Measurements from ENCODE around the gene TGFA.

The TGFA gene

GRCh38 chr2:70508711-70509462 lies 44.7 kb downstream of the TGFA start:
- H3K4me3 Mint-ChIP-seq = no peak overlapping the region
- no peaks in the 10 kb centered on the region for H3K27me3 Mint-ChIP-seq (ENCODE audit: low read depth)
- no peaks in the 10 kb centered on the region for H3K4me1 Mint-ChIP-seq (ENCODE audit: low read depth)
- DNase-seq (ENCODE audit: low spot score) = no peak
- H3K9me3 Mint-ChIP-seq = no peaks in the 10 kb centered on the region
- no peak overlapping the region for H3K27ac Mint-ChIP-seq
- H3K36me3 Mint-ChIP-seq (ENCODE audit: low read depth) = no peaks in the 10 kb centered on the region

- Mint-ChIP-seq H3K27me3 (ENCODE audit: low read depth) (peaks cover 4% of the 10 kb centered on the region), H3K9me3 (no peaks in the 10 kb centered on the region), H3K36me3 (ENCODE audit: low read depth) (no peaks in the 10 kb centered on the region), H3K27ac (no peak overlapping the region), H3K4me1 (ENCODE audit: low read depth) (no peaks in the 10 kb centered on the region), H3K4me3 (no peak overlapping the region)
- DNase-seq (ENCODE audit: low spot score) = no peak
Observed at GRCh38 chr2:70505613-70506391, 47.8 kb downstream of the TGFA start.

GRCh38 chr2:70504750-70505149 lies 48.9 kb downstream of the TGFA start:
- no peak overlapping the region for H3K4me3 Mint-ChIP-seq

GRCh38 chr2:70503896-70504295 lies 49.7 kb downstream of the TGFA start:
- Mint-ChIP-seq H3K36me3 (ENCODE audit: low read depth) (no peaks in the 10 kb centered on the region), H3K27me3 (ENCODE audit: low read depth) (peaks cover 4% of the 10 kb centered on the region), H3K27ac (no peak overlapping the region), H3K4me3 (no peak overlapping the region), H3K4me1 (ENCODE audit: low read depth) (no peaks in the 10 kb centered on the region), H3K9me3 (no peaks in the 10 kb centered on the region)
- no peak for DNase-seq (ENCODE audit: low spot score)

More at GRCh38 chr2:70504750-70505149, 48.9 kb downstream of the TGFA start:
- Mint-ChIP-seq H3K4me1 (ENCODE audit: low read depth) (no peaks in the 10 kb centered on the region), H3K27ac (no peak overlapping the region), H3K36me3 (ENCODE audit: low read depth) (no peaks in the 10 kb centered on the region), H3K27me3 (ENCODE audit: low read depth) (peaks cover 4% of the 10 kb centered on the region), H3K9me3 (no peaks in the 10 kb centered on the region)
- no peak for DNase-seq (ENCODE audit: low spot score)

GRCh38 chr2:70501728-70502127 lies 51.9 kb downstream of the TGFA start:
- Mint-ChIP-seq H3K27ac (no peak overlapping the region), H3K36me3 (ENCODE audit: low read depth) (no peaks in the 10 kb centered on the region), H3K4me3 (no peak overlapping the region), H3K27me3 (ENCODE audit: low read depth) (peaks cover 11% of the 10 kb centered on the region), H3K9me3 (no peaks in the 10 kb centered on the region), H3K4me1 (ENCODE audit: low read depth) (no peaks in the 10 kb centered on the region)
- no peak for DNase-seq (ENCODE audit: low spot score)

- no peak for DNase-seq (ENCODE audit: low spot score)
- Mint-ChIP-seq H3K9me3 (no peaks in the 10 kb centered on the region), H3K4me1 (ENCODE audit: low read depth) (no peaks in the 10 kb centered on the region), H3K4me3 (no peak overlapping the region), H3K27ac (no peak overlapping the region), H3K27me3 (ENCODE audit: low read depth) (peaks cover 14% of the 10 kb centered on the region), H3K36me3 (ENCODE audit: low read depth) (no peaks in the 10 kb centered on the region)
Observed at GRCh38 chr2:70501215-70501614, 52.4 kb downstream of the TGFA start.

GRCh38 chr2:70499253-70499652 lies 54.4 kb downstream of the TGFA start:
- no peak for DNase-seq (ENCODE audit: low spot score)
- H3K27ac Mint-ChIP-seq = no peak overlapping the region
- H3K4me3 Mint-ChIP-seq = no peak overlapping the region
- H3K27me3 Mint-ChIP-seq (ENCODE audit: low read depth) = peaks cover 17% of the 10 kb centered on the region
- H3K4me1 Mint-ChIP-seq (ENCODE audit: low read depth) = no peaks in the 10 kb centered on the region
- no peaks in the 10 kb centered on the region for H3K9me3 Mint-ChIP-seq
- no peaks in the 10 kb centered on the region for H3K36me3 Mint-ChIP-seq (ENCODE audit: low read depth)

GRCh38 chr2:70498528-70498927 lies 55.1 kb downstream of the TGFA start:
- no peak overlapping the region for H3K4me3 Mint-ChIP-seq
- H3K36me3 Mint-ChIP-seq (ENCODE audit: low read depth) = no peaks in the 10 kb centered on the region
- DNase-seq (ENCODE audit: low spot score) = no peak
- H3K9me3 Mint-ChIP-seq = no peaks in the 10 kb centered on the region
- H3K4me1 Mint-ChIP-seq (ENCODE audit: low read depth) = no peaks in the 10 kb centered on the region
- no peak overlapping the region for H3K27ac Mint-ChIP-seq
- peaks cover 21% of the 10 kb centered on the region for H3K27me3 Mint-ChIP-seq (ENCODE audit: low read depth)

- Mint-ChIP-seq H3K36me3 (ENCODE audit: low read depth) (no peaks in the 10 kb centered on the region), H3K4me3 (no peak overlapping the region), H3K9me3 (no peaks in the 10 kb centered on the region), H3K4me1 (ENCODE audit: low read depth) (no peaks in the 10 kb centered on the region), H3K27ac (no peak overlapping the region), H3K27me3 (ENCODE audit: low read depth) (peaks cover 21% of the 10 kb centered on the region)
- DNase-seq (ENCODE audit: low spot score) = no peak
Observed at GRCh38 chr2:70498054-70498453, 55.6 kb downstream of the TGFA start.

GRCh38 chr2:70496819-70497218 lies 56.8 kb downstream of the TGFA start:
- Mint-ChIP-seq H3K36me3 (ENCODE audit: low read depth) (no peaks in the 10 kb centered on the region), H3K27me3 (ENCODE audit: low read depth) (peaks cover 17% of the 10 kb centered on the region), H3K27ac (no peak overlapping the region), H3K9me3 (no peaks in the 10 kb centered on the region), H3K4me3 (no peak overlapping the region), H3K4me1 (ENCODE audit: low read depth) (no peaks in the 10 kb centered on the region)
- DNase-seq (ENCODE audit: low spot score) = no peak

GRCh38 chr2:70494293-70494886 lies 59.2 kb downstream of the TGFA start:
- Mint-ChIP-seq H3K4me1 (ENCODE audit: low read depth) (no peaks in the 10 kb centered on the region), H3K36me3 (ENCODE audit: low read depth) (no peaks in the 10 kb centered on the region), H3K27ac (no peak overlapping the region), H3K27me3 (ENCODE audit: low read depth) (peaks cover 17% of the 10 kb centered on the region), H3K9me3 (no peaks in the 10 kb centered on the region), H3K4me3 (no peak overlapping the region)
- no peak for DNase-seq (ENCODE audit: low spot score)

GRCh38 chr2:70490381-70490780 lies 63.2 kb downstream of the TGFA start:
- Mint-ChIP-seq H3K27me3 (ENCODE audit: low read depth) (peaks cover 10% of the 10 kb centered on the region), H3K4me1 (ENCODE audit: low read depth) (no peaks in the 10 kb centered on the region), H3K27ac (no peak overlapping the region), H3K4me3 (no peak overlapping the region), H3K36me3 (ENCODE audit: low read depth) (no peaks in the 10 kb centered on the region), H3K9me3 (no peaks in the 10 kb centered on the region)
- no peak for DNase-seq (ENCODE audit: low spot score)

GRCh38 chr2:70489165-70489564 lies 64.5 kb downstream of the TGFA start:
- no peak for DNase-seq (ENCODE audit: low spot score)
- H3K27ac Mint-ChIP-seq = no peak overlapping the region
- peaks cover 11% of the 10 kb centered on the region for H3K27me3 Mint-ChIP-seq (ENCODE audit: low read depth)
- H3K9me3 Mint-ChIP-seq = no peaks in the 10 kb centered on the region
- no peaks in the 10 kb centered on the region for H3K4me1 Mint-ChIP-seq (ENCODE audit: low read depth)
- no peaks in the 10 kb centered on the region for H3K36me3 Mint-ChIP-seq (ENCODE audit: low read depth)
- H3K4me3 Mint-ChIP-seq = no peak overlapping the region

- Mint-ChIP-seq H3K4me3 (no peak overlapping the region), H3K4me1 (ENCODE audit: low read depth) (no peaks in the 10 kb centered on the region), H3K27me3 (ENCODE audit: low read depth) (peaks cover 19% of the 10 kb centered on the region), H3K9me3 (no peaks in the 10 kb centered on the region), H3K36me3 (ENCODE audit: low read depth) (no peaks in the 10 kb centered on the region), H3K27ac (no peak overlapping the region)
- DNase-seq (ENCODE audit: low spot score) = no peak
Observed at GRCh38 chr2:70484086-70484485, 69.5 kb downstream of the TGFA start.

Measured in T-helper 2 cell treated with Interferon-gamma antibody and Interleukin-4, amounts not matched to agents 5 μg/mL and 100 μg/mL, for 36 hours (primary cell).